GM23338 (cell line): ENCODE measurements around the gene TRAF3IP1. TPM values are rescaled to one million over a fixed set of nuclear protein-coding genes. Genes with fewer than 3 reads are reported as not detected.

ENCODE experiments used
- ATAC-seq: fragments of 200-7000 bp; cut with Tn5 transposase; 3 replicates; pipeline ENCODE4 v1.9.1; 2020
- DNase-seq: peaks from one replicate; pipeline ENCODE4 v3.0.0-alpha.2; 2015; ENCODE audit warnings: low spot score
- H2AFZ ChIP-seq: fragments of 200-600 bp; sonication (generic); 2 replicates; pipeline ENCODE4 v1.8.0; 2016; ENCODE audit warnings: antibody characterized with exemption, mild to moderate bottlenecking, moderate library complexity
- H3F3A ChIP-seq: fragments of 200-600 bp; sonication (generic); replicated peaks from 2 replicates; pipeline ENCODE4 v1.8.0; 2017; ENCODE audit warnings: antibody characterized with exemption, mixed run types, low read depth
- H3K27ac ChIP-seq: fragments of 200-600 bp; sonication (generic); 2 replicates; pipeline ENCODE4 v1.6.1; 2016; ENCODE audit warnings: low read depth
- H3K27me3 ChIP-seq: fragments of 200-600 bp; sonication (generic); 2 replicates; pipeline ENCODE4 v1.8.0; 2016; ENCODE audit warnings: mild to moderate bottlenecking, mixed run types, moderate library complexity; ENCODE audit not compliant: insufficient read depth
- H3K36me3 ChIP-seq: fragments of 200-600 bp; sonication (generic); 2 replicates; pipeline ENCODE4 v1.8.0; 2016; ENCODE audit warnings: mild to moderate bottlenecking; ENCODE audit not compliant: insufficient read depth
- H3K4me1 ChIP-seq: fragments of 200-600 bp; sonication (generic); 2 replicates; pipeline ENCODE4 v1.8.0; 2016; ENCODE audit warnings: mild to moderate bottlenecking, moderate library complexity; ENCODE audit not compliant: insufficient read depth
- H3K4me2 ChIP-seq: fragments of 200-600 bp; sonication (generic); 2 replicates; pipeline ENCODE4 v1.7.1; 2017; ENCODE audit warnings: mixed run types
- H3K4me3 ChIP-seq: fragments of 200-600 bp; sonication (generic); 2 replicates; pipeline ENCODE4 v1.6.1; 2016; ENCODE audit warnings: mixed run types
- H3K79me2 ChIP-seq: fragments of 200-600 bp; sonication (generic); replicated peaks from 2 replicates; pipeline ENCODE4 v1.8.0; 2017; ENCODE audit warnings: mild to moderate bottlenecking; ENCODE audit not compliant: insufficient read depth
- H3K9me2 ChIP-seq: fragments of 200-600 bp; sonication (generic); 2 replicates; pipeline ENCODE4 v1.8.0; 2017; ENCODE audit not compliant: insufficient read depth
- H4K20me1 ChIP-seq: fragments of 200-600 bp; sonication (generic); replicated peaks from 2 replicates; pipeline ENCODE4 v1.8.0; 2017; ENCODE audit warnings: mild to moderate bottlenecking; ENCODE audit not compliant: insufficient read depth
- H3K27ac Mint-ChIP-seq: 2 replicates; pipeline ENCODE4 v1.8.0; 2020; ENCODE audit warnings: inconsistent platforms, mild to moderate bottlenecking, moderate library complexity, mixed read lengths
- H3K27me3 Mint-ChIP-seq: 3 replicates; pipeline ENCODE4 v1.8.0; 2022; ENCODE audit warnings: low read depth, mild to moderate bottlenecking, moderate library complexity, mixed read lengths, inconsistent platforms; ENCODE audit not compliant: insufficient read depth, poor library complexity
- H3K36me3 Mint-ChIP-seq: 3 replicates; pipeline ENCODE4 v1.8.0; 2021; ENCODE audit warnings: low read depth, mild to moderate bottlenecking, inconsistent platforms, moderate library complexity, mixed read lengths
- H3K4me1 Mint-ChIP-seq: 3 replicates; pipeline ENCODE4 v1.8.0; 2020; ENCODE audit warnings: mild to moderate bottlenecking, inconsistent platforms, mixed read lengths
- H3K4me3 Mint-ChIP-seq: 3 replicates; pipeline ENCODE4 v1.8.0; 2021; ENCODE audit warnings: moderate library complexity, mild to moderate bottlenecking, inconsistent platforms, mixed read lengths
- H3K9me3 Mint-ChIP-seq: 3 replicates; pipeline ENCODE4 v1.8.0; 2020; ENCODE audit warnings: moderate library complexity, mild to moderate bottlenecking, inconsistent platforms, mixed read lengths
- CREB1 ChIP-seq: fragments of 250-450 bp; sonication (Bioruptor Pico); IDR thresholded peaks from 2 replicates; pipeline ENCODE4 v1.5.0; 2020; ENCODE audit warnings: low read depth, mild to moderate bottlenecking, moderate library complexity
- CTCF ChIP-seq, 2 experiments: fragments of 200-600 bp in 1 of 2; sonication (generic) in 1 of 2; conservative IDR thresholded peaks; 2 replicates each; pipeline versions ENCODE4 v1.5.1 to v1.6.1; 2016 to 2017; ENCODE audit warnings: antibody characterized with exemption in 2 of 2, low read depth in 2 of 2, mild to moderate bottlenecking in 2 of 2, moderate library complexity in 1 of 2
- ETS1 ChIP-seq: IDR thresholded peaks from 2 replicates; pipeline ENCODE4 v1.6.1; 2016; ENCODE audit warnings: antibody characterized with exemption
- EZH2 ChIP-seq: fragments of 200-600 bp; sonication (generic); IDR thresholded peaks from one replicate; pipeline ENCODE4 v1.8.0; 2017; ENCODE audit warnings: antibody characterized with exemption, mild to moderate bottlenecking, low read depth; ENCODE audit not compliant: unreplicated experiment
- EZH2phosphoT487 ChIP-seq: fragments of 200-600 bp; sonication (generic); IDR thresholded peaks from one replicate; pipeline ENCODE4 v1.8.1; 2018; ENCODE audit warnings: antibody characterized with exemption; ENCODE audit not compliant: unreplicated experiment
- JUNB ChIP-seq: IDR thresholded peaks from one replicate; pipeline ENCODE4 v1.6.1; 2016; ENCODE audit warnings: antibody characterized with exemption; ENCODE audit not compliant: unreplicated experiment
- NANOG ChIP-seq: IDR thresholded peaks from 2 replicates; pipeline ENCODE4 v1.6.1; 2016; ENCODE audit warnings: antibody characterized with exemption, borderline replicate concordance
- POLR2AphosphoS5 ChIP-seq: IDR thresholded peaks from 2 replicates; pipeline ENCODE4 v1.6.1; 2016; ENCODE audit warnings: antibody characterized with exemption, low read depth
- REST ChIP-seq: IDR thresholded peaks from one replicate; pipeline ENCODE4 v1.6.1; 2018; ENCODE audit warnings: antibody characterized with exemption; ENCODE audit not compliant: unreplicated experiment
- STAT1 ChIP-seq: IDR thresholded peaks from one replicate; pipeline ENCODE4 v1.6.1; 2016; ENCODE audit warnings: antibody characterized with exemption; ENCODE audit not compliant: unreplicated experiment
- ZNF114 ChIP-seq: fragments of 250-450 bp; sonication (Bioruptor Pico); IDR thresholded peaks from 2 replicates; pipeline ENCODE4 v1.5.0; 2020; ENCODE audit warnings: mild to moderate bottlenecking, moderate library complexity
- ZNF331 ChIP-seq: fragments of 250-450 bp; sonication (Bioruptor Pico); IDR thresholded peaks from 2 replicates; pipeline ENCODE4 v1.5.0; 2020; ENCODE audit warnings: low read depth, mild to moderate bottlenecking, moderate library complexity
- ZNF462 ChIP-seq: fragments of 250-450 bp; sonication (Bioruptor Pico); IDR thresholded peaks from 2 replicates; pipeline ENCODE4 v1.5.0; 2020; ENCODE audit warnings: mild to moderate bottlenecking, moderate library complexity
- polyA plus RNA-seq: library from polyadenylated mRNA; unstranded; fragments of >200 nt; fragmentation: Nextera tagmentation; extraction: Ambion mirVana; gene quantifications from 2 replicates; pipeline ENCODE4 v1.2.1, GENCODE V29; 2016
- total RNA-seq: library from RNA; depleted of rRNA; stranded (reverse); fragments of >200 nt; shearing (Covaris generic); gene quantifications from 2 replicates; pipeline ENCODE4 v1.2.3, GENCODE V29; 2014

The TRAF3IP1 gene
- total and polyA plus RNA-seq, 2 experiments from 2014 or later, result 12.5 to 20.7 TPM

GRCh38 chr2:238378230-238379095 lies 58.1 kb downstream of the TRAF3IP1 start:
- H3K27me3 ChIP-seq, result no peaks in the 10 kb centered on the region
- Mint-ChIP-seq H3K9me3 (peaks cover under 1% of the 10 kb centered on the region; the same call in 1 of the 3 replicates), H3K36me3 (peaks cover 5% of the 10 kb centered on the region; the same call in 2 of the 3 replicates), H3K27me3 (peaks cover 6% of the 10 kb centered on the region), H3K4me1 (peaks cover 20% of the 10 kb centered on the region), H3K4me3 (no peak overlapping the region), H3K27ac (no peak overlapping the region)
- no peaks in the 10 kb centered on the region for H3K36me3 ChIP-seq
- H3F3A ChIP-seq, result no peaks in the 10 kb centered on the region
- DNase-seq, result no peak
- no peak overlapping the region for H3K4me3 ChIP-seq
- no peak overlapping the region for H2AFZ ChIP-seq
- H3K27ac ChIP-seq, result no peak overlapping the region
- H3K4me2 ChIP-seq, result no peak overlapping the region
- TF ChIP-seq JUNB (no peak), CTCF (conservative IDR thresholded peaks at IDR 0.05; ENCODE audit: low read depth in 2 of 2) (no peak), POLR2AphosphoS5 (no peak), EZH2 (no peak), ETS1 (no peak), EZH2phosphoT487 (no peak), STAT1 (no peak), NANOG (no peak), REST (no peak), ZNF462 (CRISPR knock-in tag) (no peak), ZNF114 (CRISPR knock-in tag) (no peak), ZNF331 (CRISPR knock-in tag) (no peak), CREB1 (CRISPR knock-in tag) (no peak)
- H3K4me1 ChIP-seq, result peaks cover 6% of the 10 kb centered on the region
- no peaks in the 10 kb centered on the region for H3K79me2 ChIP-seq
- ATAC-seq, result no peak
- H4K20me1 ChIP-seq, result peaks cover 4% of the 10 kb centered on the region; the same call in 1 of the 2 replicates
- no peaks in the 10 kb centered on the region for H3K9me2 ChIP-seq
